Lower leg skin (tissue), 3 donors: ENCODE data around the gene DUSP15.

ENCODE experiments used
- CTCF ChIP-seq, 3 donors: fragments of 450-650 bp; IDR thresholded peaks; one replicate each; pipeline ENCODE4 v1.5.1; 2016; ENCODE audit warnings: antibody characterized with exemption in 3 of 3, mild to moderate bottlenecking in 3 of 3, moderate library complexity in 2 of 3
- POLR2A ChIP-seq, 2 donors: fragments of 450-650 bp; IDR thresholded peaks; one replicate each; pipeline ENCODE4 v1.6.1; 2016 to 2017; ENCODE audit warnings: antibody characterized with exemption in 2 of 2, mild to moderate bottlenecking in 1 of 2, moderate library complexity in 1 of 2

DNA sequence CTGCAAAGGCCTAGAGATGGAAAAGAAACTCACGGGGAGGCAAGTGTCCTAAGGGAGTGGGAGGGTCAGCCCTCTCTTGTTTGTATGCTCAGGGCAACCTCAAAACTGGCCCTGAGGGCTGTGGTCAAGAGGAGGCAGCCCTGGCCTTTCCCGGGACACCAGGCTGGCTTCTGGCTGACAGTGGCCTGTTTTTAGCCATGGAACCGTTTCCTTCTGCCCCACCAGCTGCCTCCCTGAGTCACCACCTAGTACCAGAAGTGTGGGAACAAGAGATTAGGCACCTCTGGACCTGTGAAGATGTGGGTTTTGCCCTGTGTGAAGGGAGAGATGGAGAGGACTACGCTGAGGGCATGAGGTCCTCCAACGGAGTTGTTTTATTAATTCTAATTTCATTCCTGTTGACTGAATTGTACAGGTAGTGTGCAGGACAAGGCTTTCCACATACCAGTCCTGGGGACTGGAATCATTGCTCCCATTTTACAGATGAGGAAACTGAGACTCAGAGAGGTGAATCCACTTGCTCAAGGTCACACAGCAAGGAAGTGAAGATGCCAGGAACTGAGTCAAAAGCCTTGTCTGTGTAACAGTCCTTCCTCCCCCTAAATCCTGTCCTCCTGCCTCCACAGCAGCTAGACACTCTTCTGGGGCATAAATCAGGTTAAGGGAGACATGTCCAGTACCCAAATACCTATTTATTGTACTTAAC lies 30.4 kb downstream of the DUSP15 start:
- TF ChIP-seq CTCF (IDR thresholded peaks at IDR 0.05) (no peak), POLR2A (IDR thresholded peaks at IDR 0.05) (no peak)
